Keratinocyte (primary cell): ENCODE results near the gene SLC6A7. TPM values are rescaled to one million over a fixed set of nuclear protein-coding genes. Genes with fewer than 3 reads are reported as not detected.

Experiments used
- DNase-seq: peaks from one replicate; pipeline ENCODE4 v3.0.0-alpha.2; 2011; ENCODE audit warnings: low read depth, missing footprints, low spot score
- FAIRE-seq: peaks from 2 replicates; lab custom pipeline; 2011; peaks lifted over from hg19 to GRCh38; lab: Jason Lieb, UNC
- H2AFZ ChIP-seq: 2 replicates; pipeline ENCODE4 v1.6.0; 2012; ENCODE audit warnings: low read length, control low read depth, inconsistent platforms; ENCODE audit not compliant: control insufficient read depth
- H3K27ac ChIP-seq: 2 replicates; pipeline ENCODE4 v1.5.1; 2011; ENCODE audit warnings: low read length; ENCODE audit not compliant: control insufficient read depth, insufficient read depth
- H3K27me3 ChIP-seq: 3 replicates; pipeline ENCODE4 v1.6.0; 2011; ENCODE audit warnings: low read length; ENCODE audit not compliant: control insufficient read depth, insufficient read depth; ENCODE audit errors: extremely low read depth
- H3K36me3 ChIP-seq, 2 experiments: 2 replicates in 1 of 2; 3 replicates in 1 of 2; pipeline ENCODE4 v1.5.1; 2011; ENCODE audit warnings: low read length in 2 of 2, mild to moderate bottlenecking in 1 of 2; ENCODE audit not compliant: control insufficient read depth in 2 of 2, insufficient read depth in 2 of 2; ENCODE audit errors: extremely low read depth in 1 of 2
- H3K4me1 ChIP-seq: 3 replicates; pipeline ENCODE4 v1.5.1; 2011; ENCODE audit warnings: low read length; ENCODE audit not compliant: control insufficient read depth, insufficient read depth; ENCODE audit errors: extremely low read depth
- H3K4me2 ChIP-seq: 3 replicates; pipeline ENCODE4 v1.6.0; 2011; ENCODE audit warnings: low read depth, low read length; ENCODE audit not compliant: control insufficient read depth, insufficient read depth; ENCODE audit errors: extremely low read depth
- H3K4me3 ChIP-seq, 3 experiments: fragments of 200-600 bp in 1 of 3; sonication (generic) in 1 of 3; 2 replicates in 2 of 3; 3 replicates in 1 of 3; pipeline ENCODE4 v1.5.1; 2011 to 2016; ENCODE audit warnings: low read length in 3 of 3, mild to moderate bottlenecking in 3 of 3, control low read depth in 2 of 3, inconsistent platforms in 1 of 3, low read depth in 1 of 3, mixed read lengths in 1 of 3, mixed run types in 1 of 3, moderate library complexity in 1 of 3; ENCODE audit not compliant: control insufficient read depth in 2 of 3, insufficient read depth in 2 of 3; ENCODE audit errors: extremely low read depth in 1 of 3
- H3K79me2 ChIP-seq: 2 replicates; pipeline ENCODE4 v1.6.0; 2012; ENCODE audit warnings: low read length; ENCODE audit not compliant: control insufficient read depth, insufficient read depth
- H3K9ac ChIP-seq: 3 replicates; pipeline ENCODE4 v1.6.0; 2011; ENCODE audit warnings: low read length; ENCODE audit not compliant: control insufficient read depth, insufficient read depth; ENCODE audit errors: extremely low read depth
- H3K9me1 ChIP-seq: 3 replicates; pipeline ENCODE4 v1.6.0; 2011; ENCODE audit warnings: low read length; ENCODE audit not compliant: control insufficient read depth, insufficient read depth; ENCODE audit errors: extremely low read depth
- H3K9me3 ChIP-seq: 2 replicates; pipeline ENCODE4 v1.5.1; 2012; ENCODE audit warnings: low read depth, low read length; ENCODE audit not compliant: control insufficient read depth
- H4K20me1 ChIP-seq: 3 replicates; pipeline ENCODE4 v1.6.0; 2011; ENCODE audit warnings: low read length; ENCODE audit not compliant: control insufficient read depth, insufficient read depth; ENCODE audit errors: extremely low read depth
- EZH2 ChIP-seq: IDR thresholded peaks from one replicate; pipeline ENCODE4 v1.6.1; 2012; ENCODE audit warnings: inconsistent platforms, mild to moderate bottlenecking, low read length, moderate library complexity
- dilution Hi-C: fragments of 300-500 bp; cut with MboI; formaldehyde crosslinking; loops from one replicate; pipeline ENCODE4 v1.7.0; 2020; ENCODE audit warnings: low sequenced_read_pairs; ENCODE audit not compliant: extremely low pct_ligation_motif_present
- polyA plus RNA-seq, 5 experiments: library from polyadenylated mRNA; depleted of rRNA in 3 of 5; stranded (reverse) in 3 of 5; stranded (forward) in 1 of 5; unstranded in 1 of 5; fragments of >200 nt; gene quantifications; 1 replicate in 1 of 5; 2 replicates in 3 of 5; 3 replicates in 1 of 5; pipeline versions ENCODE4 v1.2.1 to v1.2.3, GENCODE V29; 2011 to 2012; ENCODE audit warnings: missing spikeins in 2 of 5, low read depth in 1 of 5, low replicate concordance in 1 of 5
- TF ChIP-seq, protein P1 (sequence below), 3 experiments: IDR thresholded peaks in 1 of 3; conservative IDR thresholded peaks in 1 of 3; optimal IDR thresholded peaks in 1 of 3; 2 replicates in 2 of 3; 3 replicates in 1 of 3; pipeline versions ENCODE3 to v1.5.1; 2011; ENCODE audit warnings: low read length in 3 of 3, mild to moderate bottlenecking in 3 of 3, moderate library complexity in 2 of 3, control low read depth in 1 of 3, inconsistent platforms in 1 of 3; ENCODE audit not compliant: insufficient read depth in 2 of 3; ENCODE audit errors: extremely low read depth in 1 of 3

The SLC6A7 gene
- polyA plus RNA-seq, 1 donor (not counting 4 experiments of a cell fraction or from before 2014, with no cell fraction given) = not detected

DNA sequence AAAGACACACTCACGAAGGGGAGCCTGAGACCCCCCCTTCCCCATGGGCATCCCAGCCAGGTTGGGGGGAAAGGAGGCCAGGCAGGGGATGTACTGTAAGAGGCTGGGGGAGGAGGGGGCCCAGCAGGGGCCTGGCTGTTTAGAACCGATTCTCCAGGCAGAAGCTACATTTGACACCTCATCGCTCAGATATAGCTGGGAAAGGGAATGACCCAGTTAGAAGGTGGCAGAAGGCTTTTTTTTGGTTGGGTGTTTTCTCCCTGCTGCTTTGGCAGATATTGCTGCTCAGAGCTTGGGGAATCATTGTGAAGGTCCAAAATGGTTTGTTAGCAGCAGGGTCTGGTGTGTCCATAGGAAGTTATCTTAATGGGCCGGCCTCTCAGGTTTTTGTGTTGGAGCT is 17.3 kb upstream of the SLC6A7 start:
- TF ChIP-seq, protein P1, sequence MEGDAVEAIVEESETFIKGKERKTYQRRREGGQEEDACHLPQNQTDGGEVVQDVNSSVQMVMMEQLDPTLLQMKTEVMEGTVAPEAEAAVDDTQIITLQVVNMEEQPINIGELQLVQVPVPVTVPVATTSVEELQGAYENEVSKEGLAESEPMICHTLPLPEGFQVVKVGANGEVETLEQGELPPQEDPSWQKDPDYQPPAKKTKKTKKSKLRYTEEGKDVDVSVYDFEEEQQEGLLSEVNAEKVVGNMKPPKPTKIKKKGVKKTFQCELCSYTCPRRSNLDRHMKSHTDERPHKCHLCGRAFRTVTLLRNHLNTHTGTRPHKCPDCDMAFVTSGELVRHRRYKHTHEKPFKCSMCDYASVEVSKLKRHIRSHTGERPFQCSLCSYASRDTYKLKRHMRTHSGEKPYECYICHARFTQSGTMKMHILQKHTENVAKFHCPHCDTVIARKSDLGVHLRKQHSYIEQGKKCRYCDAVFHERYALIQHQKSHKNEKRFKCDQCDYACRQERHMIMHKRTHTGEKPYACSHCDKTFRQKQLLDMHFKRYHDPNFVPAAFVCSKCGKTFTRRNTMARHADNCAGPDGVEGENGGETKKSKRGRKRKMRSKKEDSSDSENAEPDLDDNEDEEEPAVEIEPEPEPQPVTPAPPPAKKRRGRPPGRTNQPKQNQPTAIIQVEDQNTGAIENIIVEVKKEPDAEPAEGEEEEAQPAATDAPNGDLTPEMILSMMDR (optimal IDR thresholded peaks at IDR 0.05 in 1 of 3, IDR thresholded peaks at IDR 0.05 in 1 of 3, conservative IDR thresholded peaks at IDR 0.05 in 1 of 3; ENCODE audit: extremely low read depth in 1 of 3, insufficient read depth in 2 of 3, low read length in 3 of 3) = no peak
- TF ChIP-seq EZH2 = no peak
- no peaks in the 10 kb centered on the region for H3K9me3 ChIP-seq
- H3K36me3 ChIP-seq = no peaks in the 10 kb centered on the region
- dilution Hi-C loops = no loop called here
- H3K79me2 ChIP-seq = no peaks in the 10 kb centered on the region
- no peak overlapping the region for H3K27ac ChIP-seq
- H3K9ac ChIP-seq = no peak overlapping the region
- H3K9me1 ChIP-seq = peaks cover 2% of the 10 kb centered on the region
- no peaks in the 10 kb centered on the region for H3K4me1 ChIP-seq
- no peak overlapping the region for H2AFZ ChIP-seq
- FAIRE-seq (no peak), DNase-seq (no peak)
- H4K20me1 ChIP-seq = no peaks in the 10 kb centered on the region
- no peak overlapping the region for H3K4me2 ChIP-seq
- H3K4me3 ChIP-seq = no peak overlapping the region
- peaks cover 42% of the 10 kb centered on the region for H3K27me3 ChIP-seq

DNA sequence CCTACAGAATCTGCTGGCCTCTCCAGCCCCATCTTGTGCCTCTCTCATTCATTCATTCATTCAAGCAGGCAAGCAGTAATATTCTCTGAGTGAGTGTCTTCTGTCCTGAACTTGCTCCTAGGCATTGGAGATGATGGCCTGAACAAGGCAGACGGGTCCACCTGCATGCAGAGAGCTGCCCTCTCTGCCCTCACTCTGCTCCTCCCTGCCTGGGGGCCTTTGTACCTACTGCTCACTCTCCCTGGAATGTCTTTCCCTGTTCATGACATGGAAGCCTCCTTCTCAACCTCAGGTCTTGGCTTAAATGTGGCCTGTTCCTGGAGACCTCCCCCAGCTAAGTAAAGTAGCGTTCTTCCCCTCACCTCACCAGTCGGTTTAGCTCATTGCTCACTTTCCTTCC is 16.7 kb upstream of the SLC6A7 start:
- DNase-seq = no peak
- Histone ChIP-seq H3K27ac (no peak overlapping the region), H2AFZ (no peak overlapping the region), H3K36me3 (no peaks in the 10 kb centered on the region), H3K9me3 (no peaks in the 10 kb centered on the region), H3K4me3 (no peak overlapping the region), H3K4me2 (no peak overlapping the region), H3K4me1 (no peaks in the 10 kb centered on the region), H3K9ac (no peak overlapping the region), H3K79me2 (no peaks in the 10 kb centered on the region), H3K9me1 (peaks cover 2% of the 10 kb centered on the region), H3K27me3 (peaks cover 36% of the 10 kb centered on the region), H4K20me1 (no peaks in the 10 kb centered on the region)
- dilution Hi-C loops = no loop called here
- TF ChIP-seq, protein P1 (optimal IDR thresholded peaks at IDR 0.05 in 1 of 3, IDR thresholded peaks at IDR 0.05 in 1 of 3, conservative IDR thresholded peaks at IDR 0.05 in 1 of 3; ENCODE audit: extremely low read depth in 1 of 3, insufficient read depth in 2 of 3, low read length in 3 of 3) = no peak
- no peak for FAIRE-seq
